NCI-H748 treated with DMSO at 0.1 percent for 48 hours (cell line): ENCODE measurements around the gene TDO2.

Experiments
- DNase-seq: peaks from one replicate; lab custom pipeline; 2025; lab: John Stamatoyannopoulos, UW

The TDO2 gene

GRCh38 chr4:155954118-155954685 lies 50.7 kb downstream of the TDO2 start:
- no peak for DNase-seq

- no peak for DNase-seq
Measured at GRCh38 chr4:155954939-155955338, 51.4 kb downstream of the TDO2 start.

- no peak for DNase-seq
Measured at GRCh38 chr4:155956461-155956860, 53.0 kb downstream of the TDO2 start.

DNA sequence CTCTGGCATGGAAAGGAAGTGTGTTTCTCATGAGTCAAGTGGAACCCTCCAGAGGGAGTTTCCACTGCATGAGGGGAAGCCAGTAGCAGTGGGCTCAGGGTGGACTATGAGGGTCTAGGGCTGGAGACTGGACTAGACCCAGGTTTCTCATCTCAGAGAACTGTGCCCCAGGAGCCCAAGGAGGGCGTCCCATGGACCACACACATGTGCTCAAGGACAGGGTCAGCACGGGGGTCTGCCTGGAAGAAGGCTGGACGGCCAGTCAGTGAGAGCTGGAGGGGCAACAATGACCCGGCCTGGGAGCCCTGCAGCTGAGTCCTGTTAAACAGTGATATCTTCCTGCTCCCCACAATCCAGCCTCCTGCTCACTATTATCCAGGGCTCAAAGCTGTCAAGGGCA lies 55.9 kb downstream of the TDO2 start:
- no peak for DNase-seq

DNA sequence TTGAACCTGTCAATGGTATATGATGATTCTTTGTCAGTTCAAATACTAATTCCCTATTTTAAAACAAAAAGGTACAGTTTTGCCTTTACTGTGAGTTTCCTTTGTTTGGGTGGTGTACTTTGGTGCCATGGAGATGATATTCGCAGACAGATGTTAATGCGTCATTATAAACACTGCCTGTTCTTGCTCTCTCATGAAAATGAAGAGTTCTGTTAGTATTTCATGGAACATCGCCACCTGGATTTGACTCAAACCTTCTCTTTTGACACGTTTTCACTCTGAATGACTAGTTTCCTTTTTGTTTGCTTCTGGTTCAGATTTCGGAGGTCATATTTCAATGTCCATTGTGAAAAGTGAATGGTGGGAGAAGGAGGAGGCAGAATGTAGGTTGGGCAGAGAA lies 57.0 kb downstream of the TDO2 start:
- peak; percentile 47 for DNase-seq

- DNase-seq = no peak
Measured at GRCh38 chr4:155961575-155961974, 58.1 kb downstream of the TDO2 start.

GRCh38 chr4:155962767-155963166 lies 59.3 kb downstream of the TDO2 start:
- no peak for DNase-seq

DNA sequence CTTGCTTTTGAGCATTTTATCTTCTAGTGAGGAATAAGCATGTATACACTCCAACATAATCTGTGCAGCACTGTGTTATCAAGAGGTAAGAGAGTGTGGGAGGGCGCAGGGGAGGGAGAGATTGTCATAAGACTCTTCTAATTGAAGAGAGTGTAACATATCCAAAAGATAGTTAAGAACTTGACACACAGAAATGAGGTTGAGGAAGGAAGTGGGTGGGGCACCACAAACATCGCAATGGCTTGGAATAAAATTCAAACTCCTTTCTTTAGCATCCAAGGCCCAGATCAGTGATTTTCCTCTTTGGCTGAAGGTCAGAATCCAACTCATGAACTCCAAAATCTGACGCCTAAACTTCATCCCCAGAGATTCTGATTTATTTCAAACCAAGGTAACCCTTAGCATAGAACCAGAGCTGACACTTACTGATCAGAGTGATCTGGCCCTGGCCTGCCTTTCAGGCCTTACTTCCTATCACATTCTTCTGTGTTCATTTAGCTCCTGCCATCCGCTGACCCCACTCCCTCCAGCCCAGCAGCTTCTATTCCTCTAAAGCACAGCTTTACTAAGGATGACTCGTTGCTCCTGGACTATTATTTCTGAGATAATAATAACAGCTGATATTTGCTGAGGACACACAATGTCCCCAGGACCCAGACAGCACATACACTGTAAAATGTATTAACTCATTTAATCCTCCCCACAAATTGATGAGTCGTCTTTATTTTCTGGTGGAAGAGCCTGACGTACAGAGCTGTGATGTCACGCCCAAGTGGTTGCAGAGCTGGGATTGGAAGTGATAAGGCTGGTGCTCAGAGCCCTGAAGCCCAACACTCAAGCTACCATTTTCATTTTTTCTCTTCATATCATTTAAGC lies 60.8 kb downstream of the TDO2 start:
- no peak for DNase-seq

DNA sequence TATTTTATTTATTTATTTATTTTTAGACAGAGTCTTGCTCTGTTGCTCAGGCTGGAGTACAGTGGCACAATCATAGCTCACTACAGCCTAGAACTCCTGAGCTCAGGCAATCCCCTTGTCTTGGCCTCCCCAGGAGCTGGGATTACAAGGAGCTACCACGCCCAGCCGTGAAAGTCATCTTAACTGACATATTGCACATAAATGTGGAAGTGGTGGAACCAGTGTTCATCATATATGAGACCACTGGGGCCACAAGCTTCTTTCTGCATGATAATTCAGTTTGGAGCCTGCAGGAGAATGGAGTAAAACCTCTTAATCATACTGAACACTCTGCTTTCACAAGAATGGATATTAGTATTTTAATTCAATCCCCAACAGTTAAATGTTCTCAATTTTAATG lies 62.7 kb downstream of the TDO2 start:
- no peak for DNase-seq

DNA sequence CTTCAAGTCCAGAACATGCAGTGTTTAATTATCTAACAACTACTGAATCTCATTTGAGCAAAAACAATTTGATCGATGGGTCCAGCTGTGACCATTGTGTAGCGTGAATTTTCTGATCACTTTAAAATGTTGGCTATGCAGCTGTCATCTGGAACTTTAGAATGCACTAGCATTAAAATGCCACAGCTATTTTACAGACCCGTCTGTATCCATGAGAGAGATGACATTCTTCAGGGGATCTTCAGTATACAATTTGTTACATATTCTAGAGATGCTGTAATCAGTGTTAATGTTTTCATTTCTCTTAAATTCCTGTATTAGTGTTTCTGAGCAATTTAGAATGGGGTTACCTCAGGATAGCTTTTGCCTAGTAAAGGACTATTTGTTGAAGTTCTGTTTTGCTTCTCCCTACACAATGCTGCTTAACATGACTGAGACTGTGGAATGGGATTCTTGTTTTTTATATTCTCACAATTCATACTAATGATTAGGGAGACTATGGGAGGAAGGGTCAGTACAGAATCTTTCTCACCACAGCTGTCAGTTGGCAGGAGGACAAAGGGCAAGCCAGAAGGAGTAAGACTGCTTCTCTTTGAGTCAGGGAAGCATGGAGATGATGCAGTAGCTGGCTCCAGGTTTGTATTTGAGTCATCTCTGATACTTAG lies 63.4 kb downstream of the TDO2 start:
- DNase-seq = no peak
